ACC112 (cell line): ENCODE results near the gene RPS26.
A peak's percentile ranks its signal among the peaks of the same experiment; 100 is the strongest.
"Not testable (repeated sequence)": the region's sequence is repeated elsewhere in the genome, so short reads cannot be mapped to it uniquely, and the experiment has no call there.

Experiments
- H2AFZ ChIP-seq: fragments of 200-600 bp; sonication (generic); one replicate; pipeline ENCODE4 v1.6.0; 2017; ENCODE audit warnings: antibody characterized with exemption, low read length; ENCODE audit not compliant: unreplicated experiment
- H3K27ac ChIP-seq: fragments of 200-600 bp; sonication (generic); 2 replicates; pipeline ENCODE4 v1.5.1; 2014; ENCODE audit warnings: low read depth, mild to moderate bottlenecking, antibody characterized with exemption, low read length, moderate library complexity
- H3K27me3 ChIP-seq: fragments of 200-600 bp; sonication (generic); 2 replicates; pipeline ENCODE4 v1.6.1; 2014; ENCODE audit warnings: mild to moderate bottlenecking, antibody characterized with exemption, low read length, moderate library complexity, mixed read lengths; ENCODE audit not compliant: insufficient read depth
- H3K36me3 ChIP-seq: fragments of 200-600 bp; sonication (generic); 2 replicates; pipeline ENCODE4 v1.6.1; 2016; ENCODE audit warnings: mild to moderate bottlenecking, antibody characterized with exemption, low read length, moderate library complexity, mixed read lengths; ENCODE audit not compliant: insufficient read depth
- H3K4me1 ChIP-seq: fragments of 200-600 bp; sonication (generic); one replicate; pipeline ENCODE4 v1.6.1; 2016; ENCODE audit warnings: low read length, mixed read lengths; ENCODE audit not compliant: insufficient read depth, unreplicated experiment, control insufficient read depth
- H3K4me3 ChIP-seq: fragments of 200-600 bp; sonication (generic); 2 replicates; pipeline ENCODE4 v1.5.1; 2014; ENCODE audit warnings: mild to moderate bottlenecking, low read depth, low read length
- H3K79me2 ChIP-seq: fragments of 200-600 bp; sonication (generic); one replicate; pipeline ENCODE4 v1.6.0; 2016; ENCODE audit warnings: low read length; ENCODE audit not compliant: control insufficient read depth, unreplicated experiment, insufficient read depth

The RPS26 gene

GRCh38 chr12:56042843-56043242 lies 1.1 kb downstream of the RPS26 start:
- peaks cover 22% of the 10 kb centered on the region for H3K36me3 ChIP-seq
- H2AFZ ChIP-seq: no peak overlapping the region
- H3K27me3 ChIP-seq: no peaks in the 10 kb centered on the region
- H3K4me1 ChIP-seq: peaks cover 23% of the 10 kb centered on the region
- H3K4me3 ChIP-seq: peak overlapping the region; percentile 93
- H3K79me2 ChIP-seq: peaks cover 23% of the 10 kb centered on the region
- H3K27ac ChIP-seq: peak overlapping the region; percentile 94; the same call in 1 of the 2 replicates

DNA sequence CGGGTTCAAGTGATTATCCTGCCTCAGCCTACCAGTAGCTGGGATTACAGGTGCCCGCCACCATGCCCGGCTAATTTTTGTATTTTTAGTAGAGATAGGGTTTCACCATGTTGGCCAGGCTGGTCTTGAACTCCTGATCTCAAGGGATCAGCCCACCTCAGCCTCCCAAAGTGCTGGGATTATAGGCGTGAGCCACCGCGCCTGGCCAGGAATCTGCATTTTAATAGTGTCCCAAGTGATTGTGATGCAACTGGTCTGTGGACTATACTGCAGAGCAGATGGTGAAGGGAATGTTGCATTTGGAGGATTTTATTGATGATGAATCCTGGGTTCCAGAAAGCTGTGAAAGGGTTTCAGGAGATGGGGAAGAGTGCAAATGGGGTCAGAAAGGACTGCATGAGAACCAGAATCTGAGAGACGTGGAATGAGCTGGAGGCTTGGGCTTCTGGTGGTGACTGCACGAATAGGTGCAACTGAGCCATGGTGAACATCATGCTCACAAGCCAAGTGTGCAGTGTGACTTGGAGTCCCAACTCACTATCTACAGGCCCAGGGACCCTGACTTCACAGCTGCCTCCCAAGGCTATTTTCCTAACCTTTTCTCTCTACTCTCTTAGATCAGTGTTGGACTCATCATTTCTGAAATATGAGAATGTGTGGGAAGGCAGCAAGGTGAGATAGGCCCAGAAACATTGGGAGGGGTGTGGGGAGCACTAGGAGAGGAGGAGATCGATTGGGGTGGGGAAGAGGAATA lies 4.5 kb downstream of the RPS26 start:
- H3K27me3 ChIP-seq: no peaks in the 10 kb centered on the region
- no peak overlapping the region for H2AFZ ChIP-seq
- peak overlapping the region; percentile 42; the same call in 1 of the 2 replicates for H3K27ac ChIP-seq
- H3K79me2 ChIP-seq: peaks cover 23% of the 10 kb centered on the region
- H3K36me3 ChIP-seq: peaks cover 22% of the 10 kb centered on the region
- H3K4me1 ChIP-seq: peaks cover 18% of the 10 kb centered on the region
- no peak overlapping the region for H3K4me3 ChIP-seq

- Histone ChIP-seq H2AFZ (no peak overlapping the region), H3K27ac (no peak overlapping the region), H3K4me3 (no peak overlapping the region), H3K36me3 (no peaks in the 10 kb centered on the region), H3K79me2 (no peaks in the 10 kb centered on the region), H3K27me3 (no peaks in the 10 kb centered on the region), H3K4me1 (peaks cover 5% of the 10 kb centered on the region)
These were observed 11.7 kb downstream of the RPS26 start for GRCh38 chr12:56053407-56053893.

DNA sequence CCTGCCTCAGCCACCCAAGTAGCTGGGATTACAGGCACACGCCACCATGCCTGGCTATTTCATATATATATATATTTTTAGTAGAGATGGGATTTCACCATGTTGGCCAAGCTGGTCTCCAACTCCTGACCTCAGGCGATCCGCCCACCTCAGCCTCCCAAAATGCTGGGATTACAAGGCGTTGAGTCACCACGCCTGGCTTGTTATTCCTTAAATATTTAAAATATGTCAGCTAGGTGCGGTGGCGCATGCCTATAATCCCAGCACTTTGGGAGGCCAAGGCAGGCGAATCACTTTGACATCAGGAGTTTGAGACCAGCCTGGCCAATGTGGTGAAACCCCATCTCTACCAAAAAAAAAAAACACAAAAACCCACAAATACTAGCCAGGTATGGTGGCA lies 18.2 kb downstream of the RPS26 start:
- H3K4me3 ChIP-seq, H3K4me1 ChIP-seq, H3K27ac ChIP-seq, H3K79me2 ChIP-seq, H2AFZ ChIP-seq, H3K36me3 ChIP-seq, H3K27me3 ChIP-seq: not testable (repeated sequence)

- H3K79me2 ChIP-seq: no peaks in the 10 kb centered on the region
- H3K4me1 ChIP-seq: peaks cover 8% of the 10 kb centered on the region
- no peak overlapping the region for H3K27ac ChIP-seq
- no peak overlapping the region for H3K4me3 ChIP-seq
- H3K36me3 ChIP-seq: no peaks in the 10 kb centered on the region
- no peaks in the 10 kb centered on the region for H3K27me3 ChIP-seq
- H2AFZ ChIP-seq: no peak overlapping the region
These were observed 20.3 kb downstream of the RPS26 start for GRCh38 chr12:56061982-56062381.

GRCh38 chr12:56062996-56063395 lies 21.3 kb downstream of the RPS26 start:
- Histone ChIP-seq H2AFZ (no peak overlapping the region), H3K36me3 (no peaks in the 10 kb centered on the region), H3K4me3 (no peak overlapping the region), H3K4me1 (peaks cover 8% of the 10 kb centered on the region), H3K27ac (no peak overlapping the region), H3K79me2 (no peaks in the 10 kb centered on the region), H3K27me3 (no peaks in the 10 kb centered on the region)

DNA sequence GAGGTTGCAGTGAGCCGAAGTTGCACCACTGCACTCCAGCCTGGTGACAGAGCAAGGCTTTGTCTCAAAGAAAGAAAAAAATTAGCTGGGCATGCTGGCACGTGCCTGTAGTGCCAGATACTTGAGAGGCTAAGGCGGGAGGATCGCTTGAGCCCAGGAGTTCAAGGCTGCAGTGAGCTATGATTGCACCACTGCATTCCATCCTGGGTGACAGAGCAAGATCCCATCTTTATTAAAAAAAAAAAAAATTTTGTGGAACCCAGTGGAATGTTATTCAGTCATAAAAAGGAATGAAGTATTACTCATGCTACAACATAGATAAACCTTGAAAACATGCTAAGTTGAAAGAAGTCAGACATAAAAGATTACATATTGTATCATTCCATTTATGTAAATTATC lies 29.9 kb downstream of the RPS26 start:
- Histone ChIP-seq H2AFZ (no peak overlapping the region), H3K4me3 (no peak overlapping the region), H3K79me2 (no peaks in the 10 kb centered on the region), H3K27me3 (no peaks in the 10 kb centered on the region), H3K27ac (no peak overlapping the region), H3K4me1 (peaks cover 5% of the 10 kb centered on the region), H3K36me3 (no peaks in the 10 kb centered on the region)

DNA sequence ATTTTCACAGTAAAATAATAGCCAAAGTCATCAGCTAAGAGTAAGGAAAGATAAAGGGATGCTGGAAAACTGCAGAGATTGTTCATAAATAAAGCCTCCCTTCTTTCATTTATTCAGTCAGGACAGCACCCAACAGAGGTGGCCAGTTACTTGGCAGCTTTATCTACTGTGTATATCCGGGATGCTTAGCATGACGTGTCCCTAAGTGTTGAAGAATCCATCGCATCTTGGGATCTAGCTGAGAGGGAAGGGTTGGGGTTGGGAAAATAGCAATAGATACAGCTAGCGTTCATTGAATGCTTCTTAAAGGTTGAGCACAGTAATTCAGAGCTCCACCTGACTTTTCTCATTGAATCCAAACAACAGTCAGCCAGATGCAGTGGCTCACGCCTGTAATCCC lies 32.7 kb downstream of the RPS26 start:
- peaks cover 5% of the 10 kb centered on the region for H3K4me1 ChIP-seq
- no peaks in the 10 kb centered on the region for H3K36me3 ChIP-seq
- no peak overlapping the region for H2AFZ ChIP-seq
- no peaks in the 10 kb centered on the region for H3K79me2 ChIP-seq
- no peak overlapping the region for H3K27ac ChIP-seq
- no peak overlapping the region for H3K4me3 ChIP-seq
- no peaks in the 10 kb centered on the region for H3K27me3 ChIP-seq

DNA sequence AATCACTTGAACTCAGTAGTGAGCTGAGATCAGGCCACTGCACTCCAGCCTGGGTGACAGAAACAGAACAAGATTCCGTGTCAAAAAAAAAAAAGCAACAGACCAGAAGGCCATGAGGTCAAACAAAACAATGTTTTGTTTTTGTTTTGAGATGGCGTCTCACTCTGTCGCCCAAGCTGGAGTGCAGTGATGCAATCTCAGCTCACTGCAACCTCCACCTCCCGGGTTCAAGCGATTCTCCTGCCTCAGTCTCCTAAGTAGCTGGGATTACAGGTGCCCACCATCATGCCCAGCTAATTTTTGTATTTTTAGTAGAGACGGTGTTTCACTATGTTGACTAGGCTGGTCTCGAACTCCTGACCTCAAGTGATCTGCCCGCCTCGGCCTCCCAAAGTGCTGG lies 36.2 kb downstream of the RPS26 start:
- H3K27ac ChIP-seq, H2AFZ ChIP-seq, H3K4me1 ChIP-seq, H3K4me3 ChIP-seq, H3K36me3 ChIP-seq, H3K79me2 ChIP-seq: not testable (repeated sequence)
- H3K27me3 ChIP-seq: peaks cover 22% of the 10 kb centered on the region

- Histone ChIP-seq H3K27me3 (peaks cover 27% of the 10 kb centered on the region), H3K4me3 (no peak overlapping the region), H3K79me2 (no peaks in the 10 kb centered on the region), H2AFZ (peak overlapping the region; percentile 86), H3K27ac (no peak overlapping the region), H3K4me1 (no peaks in the 10 kb centered on the region), H3K36me3 (no peaks in the 10 kb centered on the region)
These were observed 36.7 kb downstream of the RPS26 start for GRCh38 chr12:56078427-56078826.

DNA sequence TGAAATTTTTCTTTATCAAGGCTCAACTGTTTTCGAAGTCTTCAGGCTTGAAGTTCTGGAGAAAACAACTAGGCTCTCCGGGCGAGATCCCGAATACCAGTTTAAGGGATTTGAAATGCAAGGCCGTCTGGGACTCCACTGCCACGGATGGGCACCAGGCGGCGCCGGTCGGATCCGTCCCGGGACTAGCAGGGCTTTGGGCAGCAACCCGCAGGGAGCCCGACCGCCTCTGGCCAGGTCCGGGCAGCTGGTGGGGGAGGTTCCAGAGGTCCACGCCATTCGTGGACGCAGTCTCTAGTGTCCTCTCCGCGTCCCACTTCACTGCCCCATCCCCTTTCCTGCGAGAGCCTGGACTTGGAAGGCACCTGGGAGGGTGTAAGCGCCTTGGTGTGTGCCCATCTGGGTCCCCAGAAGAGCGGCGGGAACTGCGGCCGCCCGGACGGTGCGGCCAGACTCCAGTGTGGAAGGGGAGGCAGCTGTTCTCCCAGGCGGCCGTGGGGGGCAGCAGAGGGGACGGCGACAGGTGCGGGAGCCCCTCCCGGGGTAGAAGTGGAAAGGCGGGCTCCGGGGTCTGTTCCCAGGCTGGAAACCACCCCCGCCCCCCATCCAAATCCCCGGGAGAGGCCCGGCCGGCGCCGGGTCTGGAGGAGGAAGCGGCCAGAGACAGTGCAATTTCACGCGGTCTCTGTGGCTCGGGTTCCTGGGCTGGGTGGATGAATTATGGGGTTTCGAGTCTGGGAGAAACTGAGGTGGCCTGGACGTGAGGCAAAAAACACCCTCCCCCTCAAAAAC lies 37.4 kb downstream of the RPS26 start:
- H3K36me3 ChIP-seq: no peaks in the 10 kb centered on the region
- H3K4me1 ChIP-seq: no peaks in the 10 kb centered on the region
- H2AFZ ChIP-seq: peak overlapping the region; percentile 86
- peaks cover 33% of the 10 kb centered on the region for H3K27me3 ChIP-seq
- peak overlapping the region; percentile 76 for H3K4me3 ChIP-seq
- H3K27ac ChIP-seq: no peak overlapping the region
- no peaks in the 10 kb centered on the region for H3K79me2 ChIP-seq
